B cell (primary cell): ENCODE measurements around the gene NOMO2. TPM values are rescaled to one million over a fixed set of nuclear protein-coding genes. Genes with fewer than 3 reads are reported as not detected.
"Not testable (repeated sequence)": the region's sequence is repeated elsewhere in the genome, so short reads cannot be mapped to it uniquely, and the experiment has no call there.

Experiments
- ATAC-seq: fragments of 200-7000 bp; cut with Tn5 transposase; one replicate; pipeline ENCODE4 v1.10.0; 2021; ENCODE audit warnings: low read depth, mild to moderate bottlenecking, moderate number of reproducible peaks, moderate library complexity
- CTCF ChIA-PET: fragments of 350-600 bp; sonication (Branson Sonifier 250); formaldehyde crosslinking; loops from one replicate; lab custom pipeline; 2021; ENCODE audit warnings: antibody characterized with exemption, inconsistent platforms; lab: Charles Lee
- POLR2A ChIA-PET: fragments of 350-600 bp; sonication (Branson Sonifier 250); formaldehyde crosslinking; loops from one replicate; lab custom pipeline; 2021; ENCODE audit warnings: antibody characterized with exemption; lab: Charles Lee
- DNase-seq: peaks from one replicate; pipeline ENCODE4 v3.0.0; 2013
- H2AFZ ChIP-seq: 2 replicates; pipeline ENCODE4 v1.6.1; 2012; ENCODE audit warnings: mild to moderate bottlenecking, low read depth, low read length; ENCODE audit not compliant: insufficient read depth, poor library complexity, severe bottlenecking
- H3K27ac ChIP-seq, 2 donors: 1 replicate in 1 of 2; 2 replicates in 1 of 2; pipeline ENCODE4 v1.5.1; 2012 to 2013; ENCODE audit warnings: low read length in 2 of 2, mild to moderate bottlenecking in 2 of 2, moderate library complexity in 1 of 2
- H3K27me3 ChIP-seq, 4 experiments: fragments of 200-600 bp in 1 of 4; sonication (generic) in 1 of 4; replicated peaks in 1 of 4; 1 replicate in 2 of 4; 2 replicates in 2 of 4; pipeline versions ENCODE4 v1.6.1 to v1.7.0; 2013 to 2016; ENCODE audit warnings: low read length in 3 of 4, mild to moderate bottlenecking in 2 of 4, mixed read lengths in 1 of 4, moderate library complexity in 1 of 4; ENCODE audit not compliant: insufficient read depth in 4 of 4, control insufficient read depth in 3 of 4; ENCODE audit errors: control extremely low read depth in 1 of 4
- H3K36me3 ChIP-seq, 2 experiments: replicated peaks in 1 of 2; 1 replicate in 1 of 2; 2 replicates in 1 of 2; pipeline versions ENCODE4 v1.6.1 to v1.7.1; 2013; ENCODE audit warnings: low read length in 1 of 2; ENCODE audit not compliant: insufficient read depth in 2 of 2, control insufficient read depth in 1 of 2; ENCODE audit errors: control extremely low read depth in 1 of 2, extremely low read depth in 1 of 2
- H3K4me1 ChIP-seq, 2 donors: fragments of 200-600 bp in 1 of 2; sonication (generic) in 1 of 2; 1 replicate in 1 of 2; 2 replicates in 1 of 2; pipeline versions ENCODE4 v1.5.1 to v1.6.1; 2013 to 2017; ENCODE audit warnings: low read length in 2 of 2; ENCODE audit not compliant: control insufficient read depth in 2 of 2, insufficient read depth in 2 of 2
- H3K4me2 ChIP-seq: replicated peaks from 2 replicates; pipeline ENCODE3; 2012; ENCODE audit warnings: mild to moderate bottlenecking, low read depth, low read length; ENCODE audit not compliant: poor library complexity, severe bottlenecking
- H3K4me3 ChIP-seq, 5 experiments: fragments of 200-600 bp in 1 of 5; sonication (generic) in 1 of 5; 1 replicate in 3 of 5; 2 replicates in 2 of 5; pipeline versions ENCODE4 v1.5.1 to v1.7.0; 2011 to 2016; ENCODE audit warnings: low read length in 4 of 5, mild to moderate bottlenecking in 4 of 5, low read depth in 2 of 5, control low read depth in 1 of 5, moderate library complexity in 1 of 5; ENCODE audit not compliant: insufficient read depth in 1 of 5; ENCODE audit errors: control extremely low read depth in 1 of 5, extremely low read depth in 1 of 5
- H3K79me2 ChIP-seq: fragments of 200-600 bp; sonication (generic); one replicate; pipeline ENCODE4 v1.6.0; 2016; ENCODE audit warnings: low read length; ENCODE audit not compliant: control insufficient read depth, insufficient read depth
- H3K9ac ChIP-seq: fragments of 200-600 bp; sonication (generic); 2 replicates; pipeline ENCODE4 v1.6.1; 2017; ENCODE audit warnings: mild to moderate bottlenecking, low read length, moderate library complexity
- H3K9me3 ChIP-seq, 3 donors: one replicate each; pipeline versions ENCODE4 v1.6.1 to v1.7.1; 2013; ENCODE audit warnings: low read length in 2 of 3; ENCODE audit not compliant: control insufficient read depth in 2 of 3, insufficient read depth in 1 of 3; ENCODE audit errors: control extremely low read depth in 1 of 3
- H4K20me1 ChIP-seq: 2 replicates; pipeline ENCODE4 v1.6.0; 2012; ENCODE audit warnings: mild to moderate bottlenecking, low read length; ENCODE audit not compliant: insufficient read depth, control insufficient read depth, poor library complexity, severe bottlenecking
- H3K27ac Mint-ChIP-seq: one replicate; pipeline ENCODE4 v1.8.0; 2021; ENCODE audit warnings: mixed read lengths
- H3K27me3 Mint-ChIP-seq: one replicate; pipeline ENCODE4 v1.8.0; 2021; ENCODE audit warnings: mixed read lengths
- H3K4me1 Mint-ChIP-seq: one replicate; pipeline ENCODE4 v1.8.0; 2021; ENCODE audit warnings: mixed read lengths
- H3K4me3 Mint-ChIP-seq: one replicate; pipeline ENCODE4 v1.8.0; 2021; ENCODE audit warnings: mixed read lengths
- H3K9me3 Mint-ChIP-seq: one replicate; pipeline ENCODE4 v1.8.0; 2022; ENCODE audit warnings: mixed read lengths; ENCODE audit not compliant: insufficient read depth
- WGBS: methylation state at CpG from one replicate; pipeline ENCODE4 v1.1.5; 2013; ENCODE audit warnings: missing lambda C conversion rate; ENCODE audit not compliant: insufficient coverage; 5-methylcytosine and 5-hydroxymethylcytosine counted together
- intact Hi-C: fragments of 100-400 bp; cut with micrococcal nuclease; formaldehyde crosslinking; loops from one replicate; pipeline ENCODE4 v1.10.0; 2022
- polyA plus RNA-seq: library from polyadenylated mRNA; depleted of rRNA; stranded (reverse); fragments of >200 nt; gene quantifications from 2 replicates; pipeline ENCODE4 v1.2.3, GENCODE V29; 2012
- total RNA-seq, 2 donors: library from RNA; stranded (reverse); fragments of 120-200 nt in 1 of 2; gene quantifications; 1 replicate in 1 of 2; 2 replicates in 1 of 2; pipeline versions ENCODE4 v1.2.3 to v1.2.4, GENCODE V29; 2013 to 2022

Gene NOMO2
- total and polyA plus RNA-seq, 2 donors (not counting 1 experiment from before 2014, with no cell fraction given): 41.2 to 47.2 TPM

DNA sequence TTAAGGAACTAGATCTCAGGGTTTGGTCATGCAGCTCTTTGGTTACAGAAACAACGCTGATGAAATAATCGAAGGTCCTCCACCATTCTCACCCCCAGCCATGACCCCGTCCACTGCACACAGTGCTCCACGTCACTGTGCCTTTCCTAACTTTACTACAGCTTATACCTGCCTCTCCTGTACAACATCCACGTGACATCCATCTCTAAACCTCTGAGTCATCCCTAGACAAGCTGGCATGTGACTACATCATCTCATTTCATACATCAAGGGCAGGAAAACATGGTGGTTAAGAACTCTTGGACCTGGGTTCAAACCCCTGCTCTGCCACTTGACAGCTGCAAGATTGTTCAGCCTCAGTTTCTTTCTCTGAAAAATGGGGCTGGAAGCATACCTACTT, 64.9 kb downstream of the NOMO2 start:
- DNase-seq, H4K20me1 ChIP-seq, H2AFZ ChIP-seq, ATAC-seq, H3K27me3 ChIP-seq, H3K4me2 ChIP-seq, H3K9ac ChIP-seq, CTCF ChIA-PET, H3K27me3 Mint-ChIP-seq, H3K27ac ChIP-seq, H3K4me3 ChIP-seq, H3K27ac Mint-ChIP-seq, H3K79me2 ChIP-seq, intact Hi-C loops, H3K4me1 Mint-ChIP-seq, H3K9me3 Mint-ChIP-seq, H3K4me3 Mint-ChIP-seq, H3K36me3 ChIP-seq, POLR2A ChIA-PET, H3K4me1 ChIP-seq, H3K9me3 ChIP-seq: not testable (repeated sequence)
- no CpG with 5 or more reads among the region's 5 CpGs for WGBS

GRCh38 chr16:18492118-18492897, 69.6 kb downstream of the NOMO2 start:
- H3K9me3 ChIP-seq, CTCF ChIA-PET, H3K27ac Mint-ChIP-seq, H3K4me1 ChIP-seq, H3K79me2 ChIP-seq, H3K4me1 Mint-ChIP-seq, intact Hi-C loops, H3K27me3 ChIP-seq, H3K9me3 Mint-ChIP-seq, H2AFZ ChIP-seq, H3K4me3 ChIP-seq, H3K4me2 ChIP-seq, H3K9ac ChIP-seq, H4K20me1 ChIP-seq, H3K27ac ChIP-seq, ATAC-seq, POLR2A ChIA-PET, H3K36me3 ChIP-seq, DNase-seq, H3K27me3 Mint-ChIP-seq, H3K4me3 Mint-ChIP-seq: not testable (repeated sequence)
- WGBS: no CpG with 5 or more reads among the region's 11 CpGs

DNA sequence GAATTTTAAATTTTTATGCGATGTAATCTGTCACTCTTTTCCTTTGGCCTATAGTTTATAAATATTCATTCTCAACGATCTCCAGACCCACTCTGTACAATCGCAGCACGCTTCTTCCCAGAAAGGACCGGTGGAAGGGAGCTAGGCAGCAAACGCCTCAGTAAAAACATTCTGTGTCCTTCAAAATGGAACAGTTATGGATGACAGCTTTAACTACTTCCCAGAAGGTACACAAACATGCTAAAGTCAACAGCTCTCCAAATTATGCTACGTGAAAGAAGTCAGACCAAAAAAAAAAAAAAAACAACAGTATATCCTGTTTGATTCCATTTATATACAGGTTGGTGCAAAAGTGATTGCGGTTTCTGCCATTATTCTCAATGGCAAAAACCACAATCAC, 125.9 kb downstream of the NOMO2 start:
- H3K27ac Mint-ChIP-seq, H3K36me3 ChIP-seq, ATAC-seq, H3K4me2 ChIP-seq, H4K20me1 ChIP-seq, H3K27me3 ChIP-seq, POLR2A ChIA-PET, H3K27me3 Mint-ChIP-seq, H3K4me3 ChIP-seq, H3K9me3 Mint-ChIP-seq, intact Hi-C loops, H3K9ac ChIP-seq, H3K4me3 Mint-ChIP-seq, H3K27ac ChIP-seq, H3K9me3 ChIP-seq, H3K4me1 ChIP-seq, H3K79me2 ChIP-seq, DNase-seq, H3K4me1 Mint-ChIP-seq, H2AFZ ChIP-seq, CTCF ChIA-PET: not testable (repeated sequence)
- no CpG with 5 or more reads among the region's 8 CpGs for WGBS

GRCh38 chr16:18415827-18416226, 146.1 kb downstream of the NOMO2 start:
- H3K27me3 ChIP-seq, H3K27me3 Mint-ChIP-seq, H3K9me3 Mint-ChIP-seq, intact Hi-C loops, H3K27ac ChIP-seq, H3K9me3 ChIP-seq, H3K27ac Mint-ChIP-seq, H3K4me3 Mint-ChIP-seq, H3K4me2 ChIP-seq, H3K4me1 Mint-ChIP-seq, H2AFZ ChIP-seq, H3K79me2 ChIP-seq, DNase-seq, H3K4me3 ChIP-seq, CTCF ChIA-PET, H3K4me1 ChIP-seq, POLR2A ChIA-PET, H4K20me1 ChIP-seq, H3K9ac ChIP-seq, H3K36me3 ChIP-seq: not testable (repeated sequence)
- no CpG with 5 or more reads among the region's 7 CpGs for WGBS
- peak; percentile 49 for ATAC-seq
